ENCODE measurements around the gene FBXW5. TPM values are rescaled to one million over a fixed set of nuclear protein-coding genes. Genes with fewer than 3 reads are reported as not detected.

FBXW5 gene
- total RNA-seq, 2 donors from 2014 or later = 67.7 to 74.9 TPM

- Mint-ChIP-seq H3K27ac (no peak overlapping the region), H3K27me3 (ENCODE audit: low read depth) (no peaks in the 10 kb centered on the region), H3K4me1 (ENCODE audit: low read depth) (peaks cover 24% of the 10 kb centered on the region), H3K36me3 (ENCODE audit: insufficient read depth in 2 of 2) (peaks cover 0 to 1% of the 10 kb centered on the region in 2 donors), H3K9me3 (no peaks in the 10 kb centered on the region), H3K4me3 (no peak overlapping the region)
- ATAC-seq (replicated peaks in 1 of 2) (no peak), DNase-seq (no peak)
Observed at GRCh38 chr9:136945333-136946227, 1.0 kb upstream of the FBXW5 start.

DNA sequence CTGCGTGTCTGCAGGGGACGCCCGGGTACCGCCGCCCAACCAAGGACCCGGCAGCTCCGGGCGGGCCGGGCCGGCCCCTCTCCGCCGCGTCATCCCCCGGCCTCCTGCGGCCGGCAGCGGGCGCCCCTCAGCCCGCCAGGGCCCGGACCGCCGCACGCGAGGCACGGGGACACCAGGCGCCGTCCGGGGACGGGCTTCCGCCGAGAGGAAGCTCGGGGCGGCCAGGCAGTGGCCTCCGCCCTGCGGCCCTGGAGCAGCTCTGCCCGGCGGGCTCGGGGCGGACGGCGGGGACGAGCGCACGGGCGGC is 373 bp downstream of the FBXW5 start:
- peaks cover 1% of the 10 kb centered on the region in 2 donors for H3K36me3 Mint-ChIP-seq (ENCODE audit: insufficient read depth in 2 of 2)
- H3K27ac Mint-ChIP-seq = no peak overlapping the region
- H3K4me3 Mint-ChIP-seq = peak overlapping the region; percentile 79 to 80
- DNase-seq = no peak
- H3K4me1 Mint-ChIP-seq (ENCODE audit: low read depth) = peaks cover 19% of the 10 kb centered on the region
- H3K9me3 Mint-ChIP-seq = no peaks in the 10 kb centered on the region
- no peaks in the 10 kb centered on the region for H3K27me3 Mint-ChIP-seq (ENCODE audit: low read depth)
- ATAC-seq (replicated peaks in 1 of 2) = peak; percentile 47 to 58

GRCh38 chr9:136943291-136944211 is 987 bp downstream of the FBXW5 start:
- H3K36me3 Mint-ChIP-seq (ENCODE audit: insufficient read depth in 2 of 2) = peaks cover 1 to 5% of the 10 kb centered on the region in 2 donors
- no peaks in the 10 kb centered on the region for H3K9me3 Mint-ChIP-seq
- peaks cover 16% of the 10 kb centered on the region for H3K4me1 Mint-ChIP-seq (ENCODE audit: low read depth)
- no peaks in the 10 kb centered on the region for H3K27me3 Mint-ChIP-seq (ENCODE audit: low read depth)
- H3K4me3 Mint-ChIP-seq = peak overlapping the region; percentile 79 to 80
- H3K27ac Mint-ChIP-seq = peak overlapping the region; percentile 61
- ATAC-seq (replicated peaks in 1 of 2) (peak; percentile 32 to 39), DNase-seq (peak; percentile 59 to 62)

- no peak for ATAC-seq (replicated peaks in 1 of 2)
- H3K4me3 Mint-ChIP-seq = peak overlapping the region; percentile 55 to 80
Observed at GRCh38 chr9:136942881-136943230, 1.7 kb downstream of the FBXW5 start.

GRCh38 chr9:136942112-136942880 is 2.2 kb downstream of the FBXW5 start:
- DNase-seq (no peak), ATAC-seq (replicated peaks in 1 of 2) (no peak)
- Mint-ChIP-seq H3K27me3 (ENCODE audit: low read depth) (no peaks in the 10 kb centered on the region), H3K4me3 (peak overlapping the region; percentile 55 to 80), H3K9me3 (no peaks in the 10 kb centered on the region), H3K36me3 (ENCODE audit: insufficient read depth in 2 of 2) (peaks cover 1 to 6% of the 10 kb centered on the region in 2 donors), H3K27ac (no peak overlapping the region), H3K4me1 (ENCODE audit: low read depth) (peaks cover 14% of the 10 kb centered on the region)

More at GRCh38 chr9:136942881-136943230, 1.7 kb downstream of the FBXW5 start:
- no peak for DNase-seq
- Mint-ChIP-seq H3K36me3 (ENCODE audit: insufficient read depth in 2 of 2) (peaks cover 1 to 6% of the 10 kb centered on the region in 2 donors), H3K9me3 (no peaks in the 10 kb centered on the region), H3K27me3 (ENCODE audit: low read depth) (no peaks in the 10 kb centered on the region), H3K4me1 (ENCODE audit: low read depth) (peaks cover 14% of the 10 kb centered on the region), H3K27ac (no peak overlapping the region)

DNA sequence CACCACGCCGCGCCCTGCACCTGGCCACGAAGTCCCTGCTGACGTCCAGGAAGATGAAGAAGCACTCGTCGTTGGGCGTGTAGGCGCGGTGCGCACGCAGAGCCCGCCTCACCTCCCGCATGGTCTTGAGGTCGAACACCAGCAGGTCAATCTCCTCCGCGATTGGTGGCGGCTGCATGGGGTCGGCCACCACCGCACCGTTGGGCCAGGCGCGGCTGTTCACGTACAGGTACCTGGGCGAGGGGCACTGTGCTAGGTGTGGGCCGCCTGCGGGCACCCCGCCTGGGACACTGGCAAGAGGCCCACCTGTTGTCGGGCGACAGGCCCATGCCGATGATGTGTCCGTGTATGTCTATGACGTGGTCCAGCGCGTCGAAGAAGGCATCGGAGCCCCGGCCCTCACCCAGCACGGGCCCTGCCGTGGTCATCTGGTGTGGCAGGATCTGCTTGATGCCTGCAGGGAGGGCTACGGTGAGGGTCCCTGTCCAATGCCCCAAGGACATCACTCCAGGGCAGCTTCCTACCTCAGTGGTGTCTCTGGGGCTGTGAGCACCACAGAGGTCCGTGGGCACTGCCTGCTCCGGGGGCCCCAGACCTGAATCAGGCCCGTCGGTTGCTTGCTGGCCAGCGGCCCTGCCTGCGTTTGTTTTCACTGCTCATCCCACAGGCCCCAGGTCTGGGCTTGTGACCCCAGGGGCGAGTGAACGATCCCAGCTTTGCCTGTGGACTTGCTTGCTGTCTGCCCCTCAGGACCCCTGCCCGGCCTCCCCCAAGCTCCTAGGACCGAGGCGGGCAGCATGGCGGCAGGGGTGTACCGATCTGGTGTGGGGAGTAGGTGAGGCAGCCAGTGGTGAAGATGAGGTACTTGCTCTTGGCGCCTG is 3.1 kb downstream of the FBXW5 start:
- Mint-ChIP-seq H3K4me3 (no peak overlapping the region), H3K27ac (no peak overlapping the region), H3K27me3 (ENCODE audit: low read depth) (no peaks in the 10 kb centered on the region), H3K36me3 (ENCODE audit: insufficient read depth in 2 of 2) (peaks cover 1 to 8% of the 10 kb centered on the region in 2 donors), H3K9me3 (no peaks in the 10 kb centered on the region), H3K4me1 (ENCODE audit: low read depth) (peaks cover 14% of the 10 kb centered on the region)
- no peak for ATAC-seq (replicated peaks in 1 of 2)
- no peak for DNase-seq

DNA sequence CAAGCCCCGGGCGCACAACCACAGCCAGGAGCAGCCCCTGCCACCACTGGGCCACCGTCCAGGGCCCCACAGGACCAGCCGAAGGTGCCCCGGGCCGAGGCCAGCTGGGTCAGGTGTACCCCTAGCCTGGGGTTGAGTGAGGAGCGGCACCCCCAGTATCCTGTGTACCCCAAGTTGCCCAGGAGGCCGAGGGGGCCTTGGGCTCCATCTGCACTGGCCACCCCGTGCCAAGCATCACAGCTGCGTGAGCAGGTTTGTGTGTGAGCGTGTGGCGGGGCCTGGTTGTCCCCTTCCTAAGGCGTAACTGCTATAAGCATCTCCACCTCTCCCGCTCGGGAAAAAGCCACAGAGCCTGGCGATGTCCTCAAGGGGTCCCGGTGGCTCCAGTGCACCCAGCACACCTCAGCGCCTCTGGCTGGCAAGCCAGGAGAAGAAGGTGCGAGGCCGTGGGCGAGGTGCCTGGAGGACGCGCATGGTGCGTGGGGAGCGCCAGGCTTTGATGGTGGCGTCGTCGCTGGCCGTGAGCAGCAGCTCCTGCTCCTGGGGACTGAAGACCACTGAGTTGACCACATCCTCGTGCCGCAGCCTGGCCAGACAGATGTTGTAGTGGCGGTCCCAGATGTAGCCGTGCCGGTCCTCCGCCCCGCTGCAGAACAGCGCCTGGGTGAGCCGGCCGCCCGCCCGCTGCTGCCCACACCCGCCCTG is 3.9 kb downstream of the FBXW5 start:
- H3K9me3 Mint-ChIP-seq = no peaks in the 10 kb centered on the region
- no peak for DNase-seq
- H3K4me1 Mint-ChIP-seq (ENCODE audit: low read depth) = peaks cover 14% of the 10 kb centered on the region
- no peak overlapping the region for H3K27ac Mint-ChIP-seq
- no peak overlapping the region for H3K4me3 Mint-ChIP-seq
- peaks cover 1 to 8% of the 10 kb centered on the region in 2 donors for H3K36me3 Mint-ChIP-seq (ENCODE audit: insufficient read depth in 2 of 2)
- no peak for ATAC-seq (replicated peaks in 1 of 2)
- no peaks in the 10 kb centered on the region for H3K27me3 Mint-ChIP-seq (ENCODE audit: low read depth)

DNA sequence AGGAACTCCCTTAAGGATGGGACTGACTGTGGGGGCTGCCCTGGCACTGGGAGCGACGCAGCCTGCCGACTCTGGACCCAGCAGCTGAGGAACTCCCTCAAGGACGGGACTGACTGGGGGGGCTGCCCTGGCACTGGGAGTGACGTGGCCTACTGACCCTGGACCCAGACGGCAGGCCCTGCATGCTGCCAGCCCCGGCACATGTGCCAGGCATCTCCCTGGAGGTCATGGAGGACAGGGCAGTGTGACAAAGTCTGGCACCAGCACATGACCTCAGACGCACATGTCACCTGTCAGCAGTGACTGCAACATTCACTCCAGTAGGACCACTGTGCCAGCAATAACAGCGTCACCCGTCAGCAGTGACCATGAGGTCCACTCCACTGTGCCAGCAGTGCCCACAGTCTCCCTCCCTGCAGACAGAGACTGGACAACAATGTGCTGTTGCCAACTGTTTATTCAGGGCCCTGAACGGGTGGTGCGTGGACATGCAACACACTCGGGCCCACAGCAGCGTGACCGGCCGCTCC is 4.5 kb downstream of the FBXW5 start:
- Mint-ChIP-seq H3K4me3 (no peak overlapping the region), H3K27me3 (ENCODE audit: low read depth) (no peaks in the 10 kb centered on the region), H3K4me1 (ENCODE audit: low read depth) (peaks cover 10% of the 10 kb centered on the region), H3K9me3 (no peaks in the 10 kb centered on the region), H3K27ac (no peak overlapping the region), H3K36me3 (ENCODE audit: insufficient read depth in 2 of 2) (peaks cover 1 to 8% of the 10 kb centered on the region in 2 donors)
- DNase-seq = no peak
- no peak for ATAC-seq (replicated peaks in 1 of 2)

GRCh38 chr9:136939431-136939995 is 5.0 kb downstream of the FBXW5 start:
- H3K4me3 Mint-ChIP-seq = no peak overlapping the region
- H3K27me3 Mint-ChIP-seq (ENCODE audit: low read depth) = no peaks in the 10 kb centered on the region
- peaks cover 1 to 10% of the 10 kb centered on the region in 2 donors for H3K36me3 Mint-ChIP-seq (ENCODE audit: insufficient read depth in 2 of 2)
- DNase-seq (no peak), ATAC-seq (replicated peaks in 1 of 2) (no peak)
- peaks cover 5% of the 10 kb centered on the region for H3K4me1 Mint-ChIP-seq (ENCODE audit: low read depth)
- H3K9me3 Mint-ChIP-seq = no peaks in the 10 kb centered on the region
- no peak overlapping the region for H3K27ac Mint-ChIP-seq

GRCh38 chr9:136937186-136938001 is 7.1 kb downstream of the FBXW5 start:
- ATAC-seq (replicated peaks in 1 of 2) = no peak
- DNase-seq = no peak
- H3K9me3 Mint-ChIP-seq = no peaks in the 10 kb centered on the region
- H3K4me1 Mint-ChIP-seq (ENCODE audit: low read depth) = peaks cover 5% of the 10 kb centered on the region
- no peaks in the 10 kb centered on the region for H3K27me3 Mint-ChIP-seq (ENCODE audit: low read depth)
- no peak overlapping the region for H3K27ac Mint-ChIP-seq
- H3K36me3 Mint-ChIP-seq (ENCODE audit: insufficient read depth in 2 of 2) = peaks cover 6 to 17% of the 10 kb centered on the region in 2 donors
- H3K4me3 Mint-ChIP-seq = no peak overlapping the region
